ENCODE data around the gene RFX1. TPM values are rescaled to one million over a fixed set of nuclear protein-coding genes. Genes with fewer than 3 reads are reported as not detected.

The RFX1 gene
- total and polyA plus RNA-seq, 2 donors (not counting 1 experiment from before 2014, with no cell fraction given) = 9.2 to 33.3 TPM

DNA sequence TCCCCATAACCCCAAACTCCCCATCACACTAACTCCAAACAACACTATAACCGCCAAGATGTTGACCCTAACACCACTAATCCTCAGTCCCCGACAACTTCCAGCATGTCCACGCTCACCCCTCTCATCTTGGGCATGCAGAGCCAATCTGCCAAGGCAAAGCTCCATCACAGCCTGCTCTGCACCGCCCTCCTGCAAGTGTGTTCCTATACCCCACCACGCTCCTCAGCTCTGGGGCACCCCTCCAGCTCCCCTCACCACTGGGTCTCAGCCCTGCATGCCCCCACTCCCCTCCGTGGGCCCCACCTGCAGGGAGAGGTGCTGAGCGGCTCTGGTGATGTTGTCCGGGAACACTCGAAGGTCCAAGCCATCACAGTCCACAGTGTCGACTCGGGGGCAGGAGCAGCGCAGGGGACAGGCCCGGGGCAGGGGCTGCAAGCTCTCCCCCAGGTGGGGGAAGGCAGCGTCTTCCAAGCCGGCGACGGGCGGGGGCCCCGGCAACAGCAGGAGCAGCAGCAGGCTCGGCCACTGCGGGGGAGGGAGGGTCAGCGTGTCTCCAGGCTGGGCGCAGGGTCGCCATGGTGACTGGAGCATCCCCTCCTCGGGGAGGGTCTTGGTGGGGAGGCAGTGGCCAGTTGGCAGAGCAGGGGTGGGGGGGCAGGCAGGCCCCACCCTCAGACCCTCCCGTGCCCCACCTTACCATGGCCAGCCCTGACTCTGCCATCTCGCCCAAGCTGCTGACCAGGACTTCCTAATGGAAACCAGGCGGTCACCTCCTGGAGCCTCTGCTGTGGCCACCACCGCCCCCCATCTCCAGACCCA lies 68.4 kb downstream of the RFX1 start:
- Histone ChIP-seq H3K27ac (ENCODE audit: low read length in 2 of 2) (no peak overlapping the region), H3K36me3 (replicated peaks in 1 of 2; ENCODE audit: control extremely low read depth in 1 of 2, control insufficient read depth in 1 of 2, extremely low read depth in 1 of 2, insufficient read depth in 2 of 2, low read length in 1 of 2) (no peaks in the 10 kb centered on the region), H3K4me2 (replicated peaks; ENCODE audit: low read depth, low read length, poor library complexity, severe bottlenecking) (no peak overlapping the region), H3K4me3 (ENCODE audit: control extremely low read depth in 1 of 5, extremely low read depth in 1 of 5, insufficient read depth in 1 of 5, low read depth in 2 of 5, low read length in 4 of 5) (no peak overlapping the region), H3K79me2 (ENCODE audit: control insufficient read depth, insufficient read depth, low read length) (no peaks in the 10 kb centered on the region), H3K9ac (ENCODE audit: low read length) (no peak overlapping the region), H3K4me1 (ENCODE audit: control insufficient read depth in 2 of 2, insufficient read depth in 2 of 2, low read length in 2 of 2) (peaks cover 0 to 4% of the 10 kb centered on the region in 2 donors), H4K20me1 (ENCODE audit: control insufficient read depth, insufficient read depth, low read length, poor library complexity, severe bottlenecking) (no peaks in the 10 kb centered on the region), H2AFZ (ENCODE audit: insufficient read depth, low read depth, low read length, poor library complexity, severe bottlenecking) (no peak overlapping the region), H3K27me3 (replicated peaks in 1 of 4; ENCODE audit: control extremely low read depth in 1 of 4, control insufficient read depth in 3 of 4, insufficient read depth in 4 of 4, low read length in 3 of 4) (peaks cover 0 to 22% (median 10%) of the 10 kb centered on the region in 4 experiments), H3K9me3 (ENCODE audit: control extremely low read depth in 1 of 3, control insufficient read depth in 2 of 3, insufficient read depth in 1 of 3, low read length in 2 of 3) (peaks cover 0 to 6% (median 0%) of the 10 kb centered on the region in 3 donors)
- Mint-ChIP-seq H3K9me3 (ENCODE audit: insufficient read depth) (no peaks in the 10 kb centered on the region), H3K27me3 (peaks cover 16% of the 10 kb centered on the region), H3K4me1 (peaks cover 10% of the 10 kb centered on the region), H3K27ac (no peak overlapping the region), H3K4me3 (no peak overlapping the region)
- 32% methylated on average over 27 of the region's 29 CpGs for WGBS (ENCODE audit: insufficient coverage)
- ChIA-PET POLR2A (interaction anchor here (0.6 kb wide), 1 partner anchor 701 kb away, joined by 3 read pairs; no protein-coding TSS in a partner anchor), CTCF (no interaction called here)
- TF ChIP-seq EZH2 (IDR thresholded peaks at IDR 0.05; ENCODE audit: borderline replicate concordance, insufficient read depth, low read depth, low read length, poor library complexity, severe bottlenecking) = no peak
- TF ChIP-seq, protein P1, sequence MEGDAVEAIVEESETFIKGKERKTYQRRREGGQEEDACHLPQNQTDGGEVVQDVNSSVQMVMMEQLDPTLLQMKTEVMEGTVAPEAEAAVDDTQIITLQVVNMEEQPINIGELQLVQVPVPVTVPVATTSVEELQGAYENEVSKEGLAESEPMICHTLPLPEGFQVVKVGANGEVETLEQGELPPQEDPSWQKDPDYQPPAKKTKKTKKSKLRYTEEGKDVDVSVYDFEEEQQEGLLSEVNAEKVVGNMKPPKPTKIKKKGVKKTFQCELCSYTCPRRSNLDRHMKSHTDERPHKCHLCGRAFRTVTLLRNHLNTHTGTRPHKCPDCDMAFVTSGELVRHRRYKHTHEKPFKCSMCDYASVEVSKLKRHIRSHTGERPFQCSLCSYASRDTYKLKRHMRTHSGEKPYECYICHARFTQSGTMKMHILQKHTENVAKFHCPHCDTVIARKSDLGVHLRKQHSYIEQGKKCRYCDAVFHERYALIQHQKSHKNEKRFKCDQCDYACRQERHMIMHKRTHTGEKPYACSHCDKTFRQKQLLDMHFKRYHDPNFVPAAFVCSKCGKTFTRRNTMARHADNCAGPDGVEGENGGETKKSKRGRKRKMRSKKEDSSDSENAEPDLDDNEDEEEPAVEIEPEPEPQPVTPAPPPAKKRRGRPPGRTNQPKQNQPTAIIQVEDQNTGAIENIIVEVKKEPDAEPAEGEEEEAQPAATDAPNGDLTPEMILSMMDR (IDR thresholded peaks at IDR 0.05) = no peak
- no peak for DNase-seq
- no peak for ATAC-seq (ENCODE audit: low read depth)
- intact Hi-C loops (cut with micrococcal nuclease) = no loop called here

Measured in B cell (primary cell).